ENCODE results near the gene RHOBTB1.

The RHOBTB1 gene

GRCh38 chr10:60973086-60973485 is 29.1 kb upstream of the RHOBTB1 start:
- TF ChIP-seq EP300 (IDR thresholded peaks at IDR 0.05; ENCODE audit: borderline replicate concordance) (no peak), ZBTB7A (IDR thresholded peaks at IDR 0.05; ENCODE audit: low read depth) (no peak), CEBPB (IDR thresholded peaks at IDR 0.05) (no peak), REST (IDR thresholded peaks at IDR 0.05; ENCODE audit: low read depth) (no peak), CREB1 (IDR thresholded peaks at IDR 0.05; ENCODE audit: low read depth) (no peak), TEAD4 (IDR thresholded peaks at IDR 0.05) (no peak), USF1 (IDR thresholded peaks at IDR 0.05) (no peak), EGR1 (IDR thresholded peaks at IDR 0.05) (no peak), YY1 (IDR thresholded peaks at IDR 0.05; ENCODE audit: low read depth) (no peak), RAD21 (IDR thresholded peaks at IDR 0.05; ENCODE audit: low read depth) (no peak), FOXM1 (IDR thresholded peaks at IDR 0.05; ENCODE audit: borderline replicate concordance, low read depth) (no peak)

DNA sequence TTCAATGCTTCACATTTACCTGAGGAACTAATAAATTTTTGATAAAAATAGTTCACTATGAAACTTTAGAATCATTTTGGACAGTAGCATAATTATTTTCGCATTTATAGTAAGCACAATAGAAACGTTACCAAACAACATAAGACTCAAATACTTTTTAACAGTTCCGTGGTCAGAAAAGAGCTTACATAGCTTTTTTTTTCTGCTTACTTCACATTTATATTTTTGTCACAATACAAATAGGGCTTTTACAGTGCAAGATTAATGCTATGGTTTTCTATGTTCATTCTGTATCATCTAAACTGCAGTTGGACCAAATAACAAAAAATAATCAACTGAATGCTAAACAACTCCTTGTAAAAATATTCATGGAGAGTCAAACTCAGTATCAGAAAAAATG is 26.5 kb upstream of the RHOBTB1 start:
- TF ChIP-seq USF1 (IDR thresholded peaks at IDR 0.05) (no peak), CREB1 (IDR thresholded peaks at IDR 0.05; ENCODE audit: low read depth) (no peak), TAF1 (IDR thresholded peaks at IDR 0.05; ENCODE audit: low read depth) (no peak), FOXM1 (IDR thresholded peaks at IDR 0.05; ENCODE audit: borderline replicate concordance, low read depth) (no peak), RAD21 (IDR thresholded peaks at IDR 0.05; ENCODE audit: low read depth) (no peak), EGR1 (IDR thresholded peaks at IDR 0.05) (no peak), CEBPB (IDR thresholded peaks at IDR 0.05) (no peak), MAX (IDR thresholded peaks at IDR 0.05) (no peak), NFIC (IDR thresholded peaks at IDR 0.05) (no peak), REST (IDR thresholded peaks at IDR 0.05; ENCODE audit: low read depth) (no peak), EP300 (IDR thresholded peaks at IDR 0.05; ENCODE audit: borderline replicate concordance) (no peak), TEAD4 (IDR thresholded peaks at IDR 0.05) (no peak), TCF12 (IDR thresholded peaks at IDR 0.05; ENCODE audit: low read depth) (no peak), YY1 (IDR thresholded peaks at IDR 0.05; ENCODE audit: low read depth) (no peak), ZBTB7A (IDR thresholded peaks at IDR 0.05; ENCODE audit: low read depth) (no peak)

- no peak for TF ChIP-seq CREB1 (IDR thresholded peaks at IDR 0.05; ENCODE audit: low read depth)
- no peak for TF ChIP-seq YY1 (IDR thresholded peaks at IDR 0.05; ENCODE audit: low read depth)
- TF ChIP-seq ZBTB7A (IDR thresholded peaks at IDR 0.05; ENCODE audit: low read depth) = no peak
Observed at GRCh38 chr10:60968504-60968903, 24.5 kb upstream of the RHOBTB1 start.

- TF ChIP-seq USF1 (IDR thresholded peaks at IDR 0.05) (no peak), YY1 (IDR thresholded peaks at IDR 0.05; ENCODE audit: low read depth) (no peak), CREB1 (IDR thresholded peaks at IDR 0.05; ENCODE audit: low read depth) (no peak), TEAD4 (IDR thresholded peaks at IDR 0.05) (no peak), RAD21 (IDR thresholded peaks at IDR 0.05; ENCODE audit: low read depth) (no peak), ZBTB7A (IDR thresholded peaks at IDR 0.05; ENCODE audit: low read depth) (no peak), REST (IDR thresholded peaks at IDR 0.05; ENCODE audit: low read depth) (no peak), FOXM1 (IDR thresholded peaks at IDR 0.05; ENCODE audit: borderline replicate concordance, low read depth) (no peak), TAF1 (IDR thresholded peaks at IDR 0.05; ENCODE audit: low read depth) (no peak), EGR1 (IDR thresholded peaks at IDR 0.05) (no peak), CEBPB (IDR thresholded peaks at IDR 0.05) (no peak)
Observed at GRCh38 chr10:60967854-60968484, 24.0 kb upstream of the RHOBTB1 start.

All from Ishikawa (cell line).